GM12801 (cell line): ENCODE results near the gene ZNF24.

Experiments used
- CTCF ChIP-seq: IDR thresholded peaks from one replicate; pipeline ENCODE4 v1.5.1; 2011; ENCODE audit warnings: control low read depth; ENCODE audit not compliant: insufficient read length; ENCODE audit errors: extremely low read depth

The ZNF24 gene

GRCh38 chr18:35352283-35352682, 8.1 kb upstream of the ZNF24 start:
- no peak for TF ChIP-seq CTCF

GRCh38 chr18:35348001-35348400, 3.8 kb upstream of the ZNF24 start:
- no peak for TF ChIP-seq CTCF

- TF ChIP-seq CTCF = no peak
Measured at GRCh38 chr18:35345950-35346349, 1.7 kb upstream of the ZNF24 start.

GRCh38 chr18:35345460-35345921, 1.3 kb upstream of the ZNF24 start:
- TF ChIP-seq CTCF = no peak

- no peak for TF ChIP-seq CTCF
Measured at GRCh38 chr18:35344736-35345459, 678 bp upstream of the ZNF24 start.

GRCh38 chr18:35343488-35343935, 708 bp downstream of the ZNF24 start:
- no peak for TF ChIP-seq CTCF

GRCh38 chr18:35337286-35337685, 6.9 kb downstream of the ZNF24 start:
- no peak for TF ChIP-seq CTCF
